ENCODE measurements around the gene ARMH4. TPM values are rescaled to one million over a fixed set of nuclear protein-coding genes. Genes with fewer than 3 reads are reported as not detected.

ARMH4 gene
- total and polyA plus RNA-seq, 8 donors: 0.11 to 2.7 (median 0.86) TPM

GRCh38 chr14:57976701-57977100 lies 175.3 kb downstream of the ARMH4 start:
- intact Hi-C loops (cut with DNase I): no loop called here
- no peaks in the 10 kb centered on the region for H3K36me3 ChIP-seq
- H3K9me3 ChIP-seq: no peaks in the 10 kb centered on the region
- DNase-seq (no peak), ATAC-seq (no peak), FAIRE-seq (no peak)
- H3K4me3 ChIP-seq: no peak overlapping the region
- no peaks in the 10 kb centered on the region for H3K27me3 ChIP-seq
- H3K27ac ChIP-seq: no peak overlapping the region
- no peaks in the 10 kb centered on the region for H3K4me1 ChIP-seq
- no peak for TF ChIP-seq CTCF (IDR thresholded peaks at IDR 0.05)

- Histone ChIP-seq H3K4me1 (no peaks in the 10 kb centered on the region), H3K27me3 (no peaks in the 10 kb centered on the region), H3K27ac (no peak overlapping the region), H3K36me3 (no peaks in the 10 kb centered on the region), H3K4me3 (no peak overlapping the region), H3K9me3 (no peaks in the 10 kb centered on the region)
- intact Hi-C loops (cut with DNase I): no loop called here
- WGBS, 2 donors: 48 to 51% methylated on average over 1 of the region's 1 CpG
- FAIRE-seq: no peak
- DNase-seq: no peak
- no peak for TF ChIP-seq CTCF (IDR thresholded peaks at IDR 0.05)
- no peak for ATAC-seq
Observed at GRCh38 chr14:57974896-57975295, 177.1 kb downstream of the ARMH4 start.

- no peak for TF ChIP-seq CTCF (IDR thresholded peaks at IDR 0.05)
- Histone ChIP-seq H3K36me3 (no peaks in the 10 kb centered on the region), H3K4me3 (no peak overlapping the region), H3K27ac (no peak overlapping the region), H3K4me1 (no peaks in the 10 kb centered on the region), H3K27me3 (no peaks in the 10 kb centered on the region), H3K9me3 (no peaks in the 10 kb centered on the region)
- intact Hi-C loops (cut with DNase I): no loop called here
- 56 to 72% methylated on average over 3 of the region's 3 CpGs for WGBS, 2 donors
- FAIRE-seq (no peak), DNase-seq (no peak), ATAC-seq (no peak)
Observed at GRCh38 chr14:57970594-57970993, 181.4 kb downstream of the ARMH4 start.

- Histone ChIP-seq H3K4me3 (no peak overlapping the region), H3K36me3 (no peaks in the 10 kb centered on the region), H3K9me3 (no peaks in the 10 kb centered on the region), H3K27ac (no peak overlapping the region), H3K27me3 (no peaks in the 10 kb centered on the region), H3K4me1 (no peaks in the 10 kb centered on the region)
- WGBS, 2 donors: 82 to 86% methylated on average over 2 of the region's 2 CpGs
- ATAC-seq (no peak), FAIRE-seq (no peak), DNase-seq (no peak)
- no peak for TF ChIP-seq CTCF (IDR thresholded peaks at IDR 0.05)
- intact Hi-C loops (cut with DNase I): no loop called here
Observed at GRCh38 chr14:57970175-57970574, 181.8 kb downstream of the ARMH4 start.

- FAIRE-seq: no peak
Observed at GRCh38 chr14:57963071-57963470, 188.9 kb downstream of the ARMH4 start.

More at GRCh38 chr14:57963071-57963470, 188.9 kb downstream of the ARMH4 start:
- Histone ChIP-seq H3K9me3 (no peaks in the 10 kb centered on the region), H3K4me1 (no peaks in the 10 kb centered on the region), H3K36me3 (no peaks in the 10 kb centered on the region), H3K4me3 (no peak overlapping the region), H3K27me3 (no peaks in the 10 kb centered on the region), H3K27ac (no peak overlapping the region)
- DNase-seq (no peak), ATAC-seq (no peak)
- intact Hi-C loops (cut with DNase I): no loop called here
- no peak for TF ChIP-seq CTCF (IDR thresholded peaks at IDR 0.05)
- WGBS, 2 donors: 51 to 66% methylated on average over 2 of the region's 2 CpGs
